Thoracic aorta (tissue), 2 donors: ENCODE results near the gene RSPO4. TPM values are rescaled to one million over a fixed set of nuclear protein-coding genes. Genes with fewer than 3 reads are reported as not detected.

Experiments used
- ATAC-seq: fragments of 150-250 bp; one replicate; pipeline ENCODE4 v1.8.0; 2017; ENCODE audit warnings: low read depth; ENCODE audit not compliant: insufficient number of reproducible peaks, low FRiP score
- DNase-seq: peaks from one replicate; pipeline ENCODE4 v3.0.0-alpha.2; 2020; ENCODE audit warnings: low spot score
- H3K27ac ChIP-seq, 2 donors: fragments of 200-600 bp; sonication (generic); 1 replicate in 1 of 2; 2 replicates in 1 of 2; pipeline ENCODE4 v1.5.1; 2016; ENCODE audit warnings: mild to moderate bottlenecking in 2 of 2, moderate library complexity in 2 of 2
- H3K27me3 ChIP-seq: fragments of 200-600 bp; sonication (generic); replicated peaks from 2 replicates; pipeline ENCODE4 v1.6.0; 2016; ENCODE audit warnings: mild to moderate bottlenecking; ENCODE audit not compliant: insufficient read depth
- H3K36me3 ChIP-seq: fragments of 200-600 bp; sonication (generic); one replicate; pipeline ENCODE4 v1.5.1; 2016
- H3K4me1 ChIP-seq, 2 donors: fragments of 200-600 bp; sonication (generic); 1 replicate in 1 of 2; 2 replicates in 1 of 2; pipeline versions ENCODE4 v1.5.1 to v1.6.0; 2016; ENCODE audit warnings: low read depth in 2 of 2, mild to moderate bottlenecking in 1 of 2; ENCODE audit not compliant: control insufficient read depth in 1 of 2
- H3K4me3 ChIP-seq: fragments of 200-600 bp; sonication (generic); 2 replicates; pipeline ENCODE4 v1.5.1; 2016; ENCODE audit warnings: mild to moderate bottlenecking
- H3K9me3 ChIP-seq: fragments of 200-600 bp; sonication (generic); 2 replicates; pipeline ENCODE4 v1.5.1; 2016
- total RNA-seq, 2 donors: library from RNA; depleted of rRNA; stranded (reverse); fragments of >200 nt; gene quantifications; one replicate each; pipeline versions ENCODE4 v1.1.0 to v1.2.3, GENCODE V29; 2016
- TF ChIP-seq, protein P1 (sequence below): fragments of 200-600 bp; sonication (generic); IDR thresholded peaks from one replicate; pipeline ENCODE4 v1.5.1; 2019; ENCODE audit warnings: antibody characterized with exemption

The RSPO4 gene
- total RNA-seq, 2 donors from 2014 or later, result not detected

DNA sequence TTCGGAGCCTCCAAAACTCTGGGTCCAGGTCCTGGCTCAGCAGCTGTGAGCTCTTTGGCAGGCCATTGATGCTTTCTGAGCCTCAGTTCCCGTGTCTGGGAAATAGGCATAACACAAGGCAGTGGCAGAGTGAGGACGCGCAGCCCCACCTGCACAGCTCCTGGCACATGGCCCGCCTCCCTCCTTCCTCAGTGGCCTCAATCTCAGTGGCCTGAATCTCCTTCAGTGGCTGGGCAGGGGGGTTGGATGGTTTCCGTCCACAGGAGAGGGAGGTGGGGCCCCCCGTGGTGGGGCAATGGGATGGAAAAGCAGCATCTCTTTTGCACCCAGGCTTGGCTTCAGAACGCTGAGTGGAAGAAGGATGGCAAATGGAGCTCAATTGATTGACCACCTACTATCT, 5.1 kb downstream of the RSPO4 start:
- Histone ChIP-seq H3K27me3 (no peaks in the 10 kb centered on the region), H3K4me1 (no peaks in the 10 kb centered on the region), H3K4me3 (no peak overlapping the region), H3K36me3 (no peaks in the 10 kb centered on the region), H3K27ac (no peak overlapping the region), H3K9me3 (no peaks in the 10 kb centered on the region)
- TF ChIP-seq, protein P1, sequence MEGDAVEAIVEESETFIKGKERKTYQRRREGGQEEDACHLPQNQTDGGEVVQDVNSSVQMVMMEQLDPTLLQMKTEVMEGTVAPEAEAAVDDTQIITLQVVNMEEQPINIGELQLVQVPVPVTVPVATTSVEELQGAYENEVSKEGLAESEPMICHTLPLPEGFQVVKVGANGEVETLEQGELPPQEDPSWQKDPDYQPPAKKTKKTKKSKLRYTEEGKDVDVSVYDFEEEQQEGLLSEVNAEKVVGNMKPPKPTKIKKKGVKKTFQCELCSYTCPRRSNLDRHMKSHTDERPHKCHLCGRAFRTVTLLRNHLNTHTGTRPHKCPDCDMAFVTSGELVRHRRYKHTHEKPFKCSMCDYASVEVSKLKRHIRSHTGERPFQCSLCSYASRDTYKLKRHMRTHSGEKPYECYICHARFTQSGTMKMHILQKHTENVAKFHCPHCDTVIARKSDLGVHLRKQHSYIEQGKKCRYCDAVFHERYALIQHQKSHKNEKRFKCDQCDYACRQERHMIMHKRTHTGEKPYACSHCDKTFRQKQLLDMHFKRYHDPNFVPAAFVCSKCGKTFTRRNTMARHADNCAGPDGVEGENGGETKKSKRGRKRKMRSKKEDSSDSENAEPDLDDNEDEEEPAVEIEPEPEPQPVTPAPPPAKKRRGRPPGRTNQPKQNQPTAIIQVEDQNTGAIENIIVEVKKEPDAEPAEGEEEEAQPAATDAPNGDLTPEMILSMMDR, result no peak
- DNase-seq (no peak), ATAC-seq (no peak)

DNA sequence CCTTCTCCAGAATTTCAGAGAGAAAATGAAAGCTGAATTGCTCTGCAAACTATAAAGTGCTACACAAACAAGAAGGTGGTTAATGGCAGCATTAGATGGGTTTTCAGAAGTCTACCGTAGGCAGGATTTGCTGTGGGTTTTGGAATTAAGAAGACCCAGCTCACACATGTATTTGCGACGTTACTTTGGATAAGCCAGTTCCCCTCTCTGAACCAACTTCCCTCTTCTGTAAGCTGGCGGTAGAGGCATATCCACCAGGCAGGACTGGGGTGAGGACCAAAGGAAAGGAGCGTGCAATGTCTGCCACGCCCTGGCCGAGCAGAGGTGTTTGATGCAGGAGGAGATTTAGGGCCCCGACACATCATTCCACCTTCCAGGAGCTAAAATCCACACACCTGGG, 6.9 kb downstream of the RSPO4 start:
- H3K36me3 ChIP-seq, result no peaks in the 10 kb centered on the region
- no peaks in the 10 kb centered on the region for H3K27me3 ChIP-seq
- no peak overlapping the region for H3K4me3 ChIP-seq
- ATAC-seq (no peak), DNase-seq (no peak)
- no peaks in the 10 kb centered on the region for H3K9me3 ChIP-seq
- TF ChIP-seq, protein P1, result no peak
- H3K27ac ChIP-seq, result no peak overlapping the region
- H3K4me1 ChIP-seq, result no peaks in the 10 kb centered on the region

DNA sequence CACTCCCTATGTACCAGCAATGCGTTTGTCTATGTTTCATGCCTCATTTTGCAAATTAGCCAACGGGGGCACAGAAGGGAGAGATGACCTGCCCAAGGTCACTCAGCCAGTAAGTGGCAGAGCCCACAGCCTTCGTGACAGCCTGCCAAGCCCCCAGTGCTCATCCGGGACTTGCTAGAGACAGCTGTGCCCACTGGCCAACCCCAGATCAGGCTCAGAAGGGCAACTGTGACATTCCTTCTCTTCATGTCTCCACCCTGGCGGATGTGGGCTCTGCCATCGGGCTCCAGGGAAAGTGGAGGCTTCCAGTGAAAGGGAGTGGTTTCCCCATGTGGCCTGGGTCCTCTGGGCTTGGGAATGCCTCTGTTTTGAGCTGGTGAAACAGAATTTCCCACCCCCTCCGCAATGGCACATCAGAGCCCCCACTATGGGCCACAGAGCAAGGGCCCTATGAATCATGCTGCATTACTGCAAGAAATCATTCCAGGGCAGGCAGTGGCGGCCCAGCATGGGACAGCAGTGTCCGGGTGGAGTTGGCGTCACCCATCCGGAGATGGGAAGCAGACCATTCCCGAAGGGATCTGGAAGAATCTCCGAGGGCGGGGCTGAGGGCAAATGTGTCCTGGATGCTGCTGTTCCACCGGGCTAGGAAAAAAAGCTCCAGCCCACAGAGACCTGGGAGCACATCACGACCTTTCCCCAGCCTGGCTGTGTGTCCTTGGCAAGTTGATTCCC, 9.1 kb downstream of the RSPO4 start:
- H3K4me1 ChIP-seq, result no peaks in the 10 kb centered on the region
- H3K9me3 ChIP-seq, result no peaks in the 10 kb centered on the region
- TF ChIP-seq, protein P1, result no peak
- H3K27ac ChIP-seq, result no peak overlapping the region
- ATAC-seq (no peak), DNase-seq (no peak)
- H3K27me3 ChIP-seq, result no peaks in the 10 kb centered on the region
- no peak overlapping the region for H3K4me3 ChIP-seq
- H3K36me3 ChIP-seq, result no peaks in the 10 kb centered on the region

- Histone ChIP-seq H3K4me3 (no peak overlapping the region), H3K27ac (no peak overlapping the region), H3K27me3 (no peaks in the 10 kb centered on the region), H3K9me3 (no peaks in the 10 kb centered on the region), H3K36me3 (no peaks in the 10 kb centered on the region), H3K4me1 (no peaks in the 10 kb centered on the region)
- ATAC-seq, result no peak
- TF ChIP-seq, protein P1, result no peak
- no peak for DNase-seq
Observed at GRCh38 chr20:991850-992249, 10.3 kb downstream of the RSPO4 start.

GRCh38 chr20:990293-990959, 11.7 kb downstream of the RSPO4 start:
- Histone ChIP-seq H3K9me3 (no peaks in the 10 kb centered on the region), H3K27me3 (no peaks in the 10 kb centered on the region), H3K4me1 (no peaks in the 10 kb centered on the region), H3K36me3 (no peaks in the 10 kb centered on the region), H3K27ac (no peak overlapping the region), H3K4me3 (no peak overlapping the region)
- TF ChIP-seq, protein P1, result no peak
- no peak for ATAC-seq
- DNase-seq, result no peak
